SKM-1 treated with dmso at 0.1 percent for 144 hours (cell line): Measurements from ENCODE around the gene CSTPP1.

ENCODE experiments used
- DNase-seq: peaks from one replicate; lab custom pipeline; 2025; ENCODE audit not compliant: unreplicated experiment; lab: John Stamatoyannopoulos, UW

Gene CSTPP1

DNA sequence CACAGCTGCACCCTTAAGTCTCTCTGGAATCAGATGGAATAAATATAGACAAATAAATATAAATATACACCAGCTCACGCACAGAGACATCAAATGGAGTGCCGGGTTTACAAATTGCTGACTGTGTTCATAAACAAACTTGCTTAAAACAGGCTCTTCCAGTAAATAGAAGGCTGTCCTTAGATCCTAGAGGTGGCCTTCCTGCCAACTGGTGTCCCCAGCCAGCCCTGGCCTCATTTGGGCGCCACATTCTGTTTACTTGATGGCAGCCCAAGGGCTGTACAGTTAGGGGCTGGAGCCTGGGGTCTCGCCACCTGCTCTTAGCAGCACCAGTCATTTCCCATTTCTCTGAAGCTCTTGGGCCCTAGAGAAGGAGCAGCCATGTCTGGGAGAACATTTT lies 219.3 kb downstream of the CSTPP1 start:
- no peak for DNase-seq

- DNase-seq: no peak
Observed at GRCh38 chr11:47156333-47156732, 219.8 kb downstream of the CSTPP1 start.

- no peak for DNase-seq
Observed at GRCh38 chr11:47156951-47157350, 220.4 kb downstream of the CSTPP1 start.

DNA sequence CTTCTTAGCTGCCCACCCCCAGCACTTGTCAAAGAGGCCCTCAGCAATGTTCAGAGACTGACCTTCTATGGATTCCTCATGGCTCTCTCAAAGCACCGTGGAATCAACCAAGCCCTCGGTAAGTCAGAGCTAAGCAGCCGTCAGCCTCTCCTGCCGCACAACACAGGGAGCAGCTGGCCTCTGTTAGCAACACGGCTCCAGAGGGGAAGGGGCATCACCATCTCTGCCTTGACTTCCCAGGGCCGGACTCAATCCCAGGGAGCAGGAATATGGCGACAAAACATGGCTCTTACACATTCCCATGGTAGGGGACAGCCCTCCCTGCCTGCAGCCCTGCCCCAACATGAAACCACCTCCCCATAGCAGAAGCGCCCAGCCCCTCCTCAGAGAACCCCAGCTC lies 221.2 kb downstream of the CSTPP1 start:
- DNase-seq: no peak

DNA sequence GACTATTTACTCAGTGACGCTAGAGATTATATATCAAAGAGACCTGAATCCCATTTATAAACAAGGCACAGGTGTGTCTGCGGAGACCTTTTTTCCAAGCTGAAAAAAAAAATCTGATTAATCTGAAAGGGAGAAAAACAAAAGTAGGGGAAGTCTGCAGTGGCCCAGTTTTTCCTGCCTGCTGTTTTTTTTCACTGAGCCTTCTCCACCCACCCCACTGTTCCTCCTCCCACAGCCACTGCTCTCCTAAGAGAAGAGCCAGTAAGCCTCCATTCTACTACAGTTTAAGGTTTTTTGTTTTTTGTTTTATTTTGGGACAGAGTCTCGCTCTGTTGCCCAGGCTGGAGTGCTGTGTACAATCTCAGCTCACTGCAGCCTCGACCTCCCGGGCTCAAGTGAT lies 221.7 kb downstream of the CSTPP1 start:
- DNase-seq: no peak

GRCh38 chr11:47160753-47161133 lies 224.2 kb downstream of the CSTPP1 start:
- DNase-seq: no peak

DNA sequence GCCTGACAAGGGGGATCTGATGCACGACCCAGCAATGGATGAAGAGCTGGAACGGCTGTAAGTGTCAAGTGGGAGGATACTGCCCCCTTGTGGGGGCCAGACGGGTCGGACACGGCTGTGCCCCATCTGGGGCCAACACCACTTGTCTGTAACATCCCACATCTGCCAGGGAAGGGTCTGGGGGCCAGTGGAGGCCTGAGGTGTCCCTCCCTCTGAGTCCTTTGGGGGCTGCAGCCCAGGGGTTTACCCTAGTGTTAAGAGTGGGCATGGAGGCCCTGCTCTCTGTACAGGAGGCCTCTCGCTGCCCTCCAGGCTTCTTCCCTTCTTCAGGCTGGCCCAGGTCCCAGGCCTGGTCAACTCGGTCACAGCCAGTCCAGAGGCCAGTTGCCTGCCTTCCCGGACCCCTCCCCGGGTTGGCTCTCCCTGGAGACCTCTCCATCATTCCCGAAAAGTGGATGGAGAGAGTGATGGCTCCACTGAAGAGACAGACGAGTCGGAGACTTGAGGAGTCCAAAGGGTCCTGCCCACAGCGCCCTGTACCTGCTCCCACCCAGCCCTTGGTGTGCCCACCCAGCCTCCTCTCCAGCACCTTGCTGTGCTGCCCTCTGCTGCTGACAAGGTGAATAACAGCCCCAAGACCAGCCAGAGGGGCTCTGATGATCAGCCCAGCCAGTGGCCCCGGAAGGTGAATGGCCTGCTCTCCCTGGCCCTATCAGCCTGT lies 224.7 kb downstream of the CSTPP1 start:
- peak; percentile 72 for DNase-seq

- no peak for DNase-seq
Observed at GRCh38 chr11:47161890-47162289, 225.3 kb downstream of the CSTPP1 start.

GRCh38 chr11:47162426-47162825 lies 225.9 kb downstream of the CSTPP1 start:
- DNase-seq: no peak

GRCh38 chr11:47163193-47163592 lies 226.6 kb downstream of the CSTPP1 start:
- no peak for DNase-seq

DNA sequence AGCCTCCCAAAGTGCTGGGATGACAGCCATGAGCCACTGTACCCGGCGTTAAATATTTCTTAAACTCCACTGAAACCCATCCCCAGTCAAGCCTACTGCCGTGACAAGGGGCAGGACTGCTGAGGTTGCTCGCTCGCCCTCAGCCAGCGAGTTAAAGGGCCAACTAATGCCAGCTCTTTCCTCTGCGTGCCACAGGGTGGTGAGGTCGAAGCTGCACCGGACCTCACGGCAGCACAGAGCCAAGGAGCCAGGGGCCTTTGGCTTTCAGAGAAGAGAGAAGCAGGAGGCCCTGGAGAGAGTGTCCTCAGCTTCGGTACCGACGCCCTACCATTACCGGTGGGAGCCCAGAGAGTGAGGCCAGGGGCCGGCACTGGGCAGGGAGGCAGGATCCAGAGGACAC lies 227.3 kb downstream of the CSTPP1 start:
- no peak for DNase-seq

DNA sequence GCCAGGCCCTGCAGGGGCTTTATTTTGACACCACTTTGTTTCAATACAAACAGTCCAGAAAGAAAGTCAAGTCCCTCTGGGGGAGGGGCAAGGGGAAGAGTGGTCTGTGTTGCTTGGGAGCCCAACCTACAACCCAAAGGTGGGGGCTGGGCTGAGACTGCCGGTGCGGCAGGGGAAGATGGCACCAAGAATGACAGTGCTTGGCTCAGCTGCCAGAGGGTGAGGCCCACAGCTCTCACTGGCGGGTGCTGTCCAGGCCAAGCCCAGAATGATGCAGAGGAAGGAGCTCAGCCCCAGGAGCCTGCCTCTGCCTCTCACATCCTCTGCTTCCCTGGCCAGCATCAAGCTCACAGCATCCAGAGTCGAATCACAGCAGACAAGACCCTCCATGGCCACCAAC lies 227.8 kb downstream of the CSTPP1 start:
- DNase-seq: no peak

DNA sequence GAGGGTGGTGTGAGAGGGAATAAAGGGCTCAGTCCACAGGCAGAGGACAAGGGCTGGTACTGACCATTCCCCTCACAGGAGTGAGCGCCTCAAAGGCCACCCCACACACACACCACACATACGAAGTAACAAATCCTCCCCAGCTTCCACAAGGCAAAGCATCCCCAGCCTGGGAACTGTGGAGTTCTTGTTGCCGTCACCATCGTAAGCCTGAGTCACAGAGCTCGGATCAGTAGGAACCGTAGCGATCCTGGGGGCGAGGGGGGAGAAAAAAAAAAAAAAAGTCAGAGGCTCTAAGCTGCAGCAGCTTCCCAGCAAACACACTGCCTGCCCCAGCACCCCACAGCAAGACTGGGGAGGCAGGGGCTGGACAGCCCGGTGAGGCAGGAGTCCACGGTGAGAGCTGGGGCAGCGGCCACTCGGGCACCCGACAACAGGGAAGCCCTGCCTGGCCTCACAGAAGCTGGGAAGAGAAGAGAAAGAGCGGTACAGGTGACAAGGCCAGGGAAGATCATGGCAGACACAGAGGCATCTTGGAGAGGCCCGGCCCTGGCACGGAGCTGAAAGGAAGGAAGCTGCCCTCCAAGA lies 228.8 kb downstream of the CSTPP1 start:
- no peak for DNase-seq

- DNase-seq: no peak
Observed at GRCh38 chr11:47166368-47166767, 229.8 kb downstream of the CSTPP1 start.

DNA sequence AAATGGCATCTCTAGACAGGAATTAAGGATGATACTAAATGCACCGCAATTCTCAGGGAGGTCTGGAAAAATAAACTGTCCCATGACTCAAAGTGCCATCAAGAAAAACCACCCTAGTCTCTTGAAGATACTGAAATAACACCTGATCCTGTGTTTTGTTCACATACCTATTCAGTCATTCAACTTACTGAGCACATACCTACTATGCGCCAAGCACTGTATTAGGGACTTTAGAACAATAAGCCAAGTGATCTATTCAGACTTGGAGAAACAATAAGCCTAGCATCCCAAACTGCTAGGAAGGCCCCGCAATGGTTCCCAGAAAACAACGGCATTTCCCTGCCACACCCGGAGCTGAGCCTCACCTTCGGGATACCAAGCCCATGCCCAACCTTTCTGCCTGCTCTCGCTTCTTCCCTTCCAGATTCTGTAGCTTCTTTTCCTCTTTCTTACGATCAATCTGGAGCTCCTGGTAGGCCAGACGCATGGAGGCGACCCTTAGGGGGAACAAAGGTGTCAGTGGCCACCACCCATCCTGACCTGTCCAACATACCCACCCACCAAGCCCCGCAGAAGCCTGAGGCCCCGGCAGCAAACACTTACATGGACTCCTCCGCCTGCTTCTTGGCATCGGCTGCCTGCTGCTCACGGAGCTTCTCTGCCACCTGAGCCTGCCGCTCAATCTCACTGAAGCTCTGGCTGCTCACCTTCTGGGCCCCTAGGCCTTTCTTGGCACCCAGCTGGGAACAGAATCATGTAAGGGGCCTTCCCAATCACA lies 234.7 kb downstream of the CSTPP1 start:
- no peak for DNase-seq

DNA sequence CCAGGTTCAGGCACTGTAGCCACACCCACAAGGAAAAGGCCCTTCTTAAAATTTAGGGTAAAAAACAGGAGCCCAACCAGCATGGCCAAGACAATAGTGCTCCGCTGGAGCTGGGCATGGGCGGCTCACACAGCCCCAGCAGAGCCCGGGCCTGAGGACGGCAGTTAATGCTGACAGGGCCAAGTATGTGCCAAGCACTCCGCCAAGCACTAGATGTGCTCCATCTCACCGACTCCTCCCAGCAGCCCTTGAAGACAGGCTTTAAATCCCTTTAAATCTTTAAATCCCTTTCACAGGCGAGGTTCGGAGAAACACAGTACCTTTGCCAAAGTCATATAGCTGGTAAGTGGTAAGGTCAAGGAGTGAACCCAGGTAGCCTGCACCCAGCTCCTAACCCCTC lies 235.3 kb downstream of the CSTPP1 start:
- no peak for DNase-seq

DNA sequence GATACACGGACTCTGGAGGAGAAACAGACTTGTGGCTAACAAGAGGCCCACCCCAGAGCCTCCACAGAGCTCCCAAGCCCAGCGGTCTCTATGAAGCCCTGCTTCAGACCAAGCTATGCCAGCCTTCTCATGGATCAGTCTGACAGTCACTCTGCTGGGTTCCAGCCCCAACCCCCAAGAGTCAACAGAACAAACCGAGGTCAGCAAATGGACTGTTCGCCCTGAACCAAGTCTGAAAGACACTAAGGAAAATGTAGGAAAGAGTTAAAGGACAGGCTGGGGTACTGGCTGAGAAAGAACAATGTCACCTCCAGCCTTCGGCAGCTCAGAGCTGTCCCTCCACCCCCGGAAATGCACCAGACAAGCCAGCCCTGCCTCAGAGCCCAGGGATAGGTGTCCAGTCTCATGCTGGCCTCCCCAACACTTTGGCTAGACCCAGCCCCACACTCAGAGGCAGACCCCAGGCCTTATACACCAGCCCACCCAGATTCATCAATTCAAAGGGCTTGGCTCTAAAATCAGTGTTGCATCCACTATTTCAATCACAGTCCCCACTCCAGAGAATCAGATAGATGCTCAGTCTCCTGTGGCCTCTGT lies 236.3 kb downstream of the CSTPP1 start:
- no peak for DNase-seq

GRCh38 chr11:47175746-47176327 lies 239.3 kb downstream of the CSTPP1 start:
- DNase-seq: peak; percentile 71

DNA sequence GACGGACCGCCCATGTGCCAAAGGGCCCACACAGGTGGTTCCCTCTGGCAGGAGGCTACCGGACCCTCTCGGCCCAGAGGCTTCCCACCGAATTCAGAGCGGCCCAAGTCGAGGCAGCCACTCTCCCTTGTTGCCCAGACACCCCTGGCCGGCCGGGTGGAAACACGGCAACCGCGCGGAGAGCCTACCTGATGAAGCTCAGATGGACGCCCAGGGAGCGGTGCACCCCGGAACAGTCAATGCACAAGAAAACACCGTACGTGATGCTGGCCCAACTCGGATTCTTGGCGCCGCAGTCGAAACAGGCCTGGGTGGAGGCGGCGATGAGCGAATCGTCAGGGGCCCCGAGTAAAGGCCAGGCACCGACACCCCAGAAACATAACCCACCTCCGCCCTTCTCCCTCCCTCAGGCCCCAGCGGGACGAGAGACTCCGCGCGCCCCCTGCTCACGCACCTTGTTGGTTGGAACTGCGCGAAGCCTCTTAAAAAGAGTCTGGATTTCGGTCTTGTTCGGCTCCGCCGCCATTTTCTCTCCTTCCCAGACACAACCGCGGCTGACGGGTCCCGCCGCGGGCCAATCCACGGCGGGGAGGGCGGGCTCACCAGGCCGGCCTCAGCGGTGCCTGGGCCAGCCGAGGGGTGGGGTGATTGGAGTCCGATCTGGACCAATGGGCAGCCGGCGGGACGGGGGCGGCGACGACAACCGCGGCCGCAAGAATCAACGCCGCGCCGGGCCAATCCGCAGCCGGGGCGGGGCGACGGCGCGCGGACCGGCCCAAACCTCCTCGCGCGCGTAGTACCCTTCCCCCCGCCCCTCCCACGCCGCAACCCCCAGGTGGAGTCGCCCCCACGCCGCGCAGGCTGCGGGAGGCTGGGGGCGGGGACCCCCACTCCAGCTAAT lies 240.0 kb downstream of the CSTPP1 start, which contains the start of gene ARFGAP2:
TSS of gene ARFGAP2 (minus strand) at position 552 of the 901 bp plus-strand sequence. CDS start at position 526, 26 bp downstream.
- peak; percentile 92 for DNase-seq

GRCh38 chr11:47177229-47177845 lies 240.8 kb downstream of the CSTPP1 start:
- DNase-seq: peak; percentile 67
